ENCODE measurements around the gene U2AF2. TPM values are rescaled to one million over a fixed set of nuclear protein-coding genes. Genes with fewer than 3 reads are reported as not detected.

Gene U2AF2
- total and polyA plus RNA-seq, 9 of the 15 experiments (the other 6 are each of a cell fraction or from before 2014, with no cell fraction given) = 3.0 to 331 (median 157) TPM

- 0 out of 2 replicates have a peak, but pooled peaks have one; percentile 27 for TF ChIP-seq MITF (IDR thresholded peaks at IDR 0.05)
- peak; percentile 95 for TF ChIP-seq TCF3 (CRISPR knock-in tag; IDR thresholded peaks at IDR 0.05)
- no peak for TF ChIP-seq U2AF2 (optimal IDR thresholded peaks at IDR 0.05; ENCODE audit: low read depth, low read length)
- TF ChIP-seq ZBTB17 (CRISPR knock-in tag; IDR thresholded peaks at IDR 0.05) = no peak
- no peak for TF ChIP-seq POLR3A (IDR thresholded peaks at IDR 0.05; ENCODE audit: borderline replicate concordance, extremely low read depth, insufficient read depth, insufficient read length)
- TF ChIP-seq ZC3H4 (CRISPR knock-in tag; IDR thresholded peaks at IDR 0.05; ENCODE audit: borderline replicate concordance) = no peak
- TF ChIP-seq TEAD4 (IDR thresholded peaks at IDR 0.05; ENCODE audit: low read length) = peak; percentile 95
- TF ChIP-seq TEAD4 (CRISPR knock-in tag; IDR thresholded peaks at IDR 0.05; ENCODE audit: borderline replicate concordance) = no peak
- peak; percentile 65 for TF ChIP-seq ZKSCAN1 (IDR thresholded peaks at IDR 0.05; ENCODE audit: low read depth, low read length)
- no peak for TF ChIP-seq BDP1 (IDR thresholded peaks at IDR 0.05; ENCODE audit: insufficient read depth, insufficient read length)
- peak; percentile 19; the same call in 1 of the 2 replicates for TF ChIP-seq CHAMP1 (IDR thresholded peaks at IDR 0.05)
- no peak for TF ChIP-seq ZNF512 (tag; IDR thresholded peaks at IDR 0.05)
- TF ChIP-seq CSDE1 (IDR thresholded peaks at IDR 0.05) = no peak
- TF ChIP-seq TRIM24 (IDR thresholded peaks at IDR 0.05) = peak; percentile 71 to 77
- no peak for TF ChIP-seq NFRKB (IDR thresholded peaks at IDR 0.05; ENCODE audit: low read depth)
- 0 out of 2 replicates have a peak, but pooled peaks have one; percentile 16 for TF ChIP-seq EP400 (IDR thresholded peaks at IDR 0.05)
- TF ChIP-seq ATF3 (IDR thresholded peaks at IDR 0.05) = no peak
- TF ChIP-seq ATF3 (CRISPR knock-in tag; conservative IDR thresholded peaks at IDR 0.05) = no peak
- TF ChIP-seq ARID4B (CRISPR knock-in tag; IDR thresholded peaks at IDR 0.05) = no peak
Observed at GRCh38 chr19:55702131-55702627, 47.3 kb downstream of the U2AF2 start (continued).

Measured in K562 (cell line).